ENCODE data around the gene TMEM200B. TPM values are rescaled to one million over a fixed set of nuclear protein-coding genes. Genes with fewer than 3 reads are reported as not detected.

Gene TMEM200B
- total and polyA plus RNA-seq, 2 donors (not counting 1 experiment from before 2014, with no cell fraction given): not detected

GRCh38 chr1:29120947-29121485 lies 2.7 kb downstream of the TMEM200B start:
- Histone ChIP-seq H3K4me1 (ENCODE audit: control insufficient read depth in 2 of 2, insufficient read depth in 2 of 2, low read length in 2 of 2) (peaks cover 31 to 32% of the 10 kb centered on the region in 2 donors), H3K9ac (ENCODE audit: low read length) (no peak overlapping the region), H3K9me3 (ENCODE audit: control extremely low read depth in 1 of 3, control insufficient read depth in 2 of 3, insufficient read depth in 1 of 3, low read length in 2 of 3) (peaks cover 0 to 15% (median 0%) of the 10 kb centered on the region in 3 donors), H3K4me2 (replicated peaks; ENCODE audit: low read depth, low read length, poor library complexity, severe bottlenecking) (peak overlapping the region; percentile 100), H3K27me3 (replicated peaks in 1 of 4; ENCODE audit: control extremely low read depth in 1 of 4, control insufficient read depth in 3 of 4, insufficient read depth in 4 of 4, low read length in 3 of 4) (peaks cover 0 to 49% (median 17%) of the 10 kb centered on the region in 4 experiments), H3K4me3 (ENCODE audit: control extremely low read depth in 1 of 5, extremely low read depth in 1 of 5, insufficient read depth in 1 of 5, low read depth in 2 of 5, low read length in 4 of 5) (no peak overlapping the region), H3K79me2 (ENCODE audit: control insufficient read depth, insufficient read depth, low read length) (no peaks in the 10 kb centered on the region), H3K27ac (ENCODE audit: low read length in 2 of 2) (no peak overlapping the region), H4K20me1 (ENCODE audit: control insufficient read depth, insufficient read depth, low read length, poor library complexity, severe bottlenecking) (peaks cover 29% of the 10 kb centered on the region), H3K36me3 (replicated peaks in 1 of 2; ENCODE audit: control extremely low read depth in 1 of 2, control insufficient read depth in 1 of 2, extremely low read depth in 1 of 2, insufficient read depth in 2 of 2, low read length in 1 of 2) (peaks cover 0 to 26% of the 10 kb centered on the region in 2 experiments), H2AFZ (ENCODE audit: insufficient read depth, low read depth, low read length, poor library complexity, severe bottlenecking) (no peak overlapping the region)
- POLR2A ChIA-PET: interaction anchor here (0.7 kb wide), 1 partner anchor 444 kb away, joined by 3 read pairs; no protein-coding TSS in a partner anchor
- peaks cover 9% of the 10 kb centered on the region for H3K27me3 Mint-ChIP-seq
- no peak for TF ChIP-seq EZH2 (IDR thresholded peaks at IDR 0.05; ENCODE audit: borderline replicate concordance, insufficient read depth, low read depth, low read length, poor library complexity, severe bottlenecking)
- peak; percentile 78 for TF ChIP-seq CTCF (IDR thresholded peaks at IDR 0.05)
- CTCF ChIA-PET: interaction anchor here (1.0 to 3.2 kb wide), 3 partner anchors 77 to 239 kb away, joined by 3 to 12 read pairs (median 5); no protein-coding TSS in a partner anchor
- ATAC-seq (ENCODE audit: low read depth) (peak; percentile 72), DNase-seq (peak; percentile 81)
- H3K27ac Mint-ChIP-seq: peak overlapping the region; percentile 6
- no peaks in the 10 kb centered on the region for H3K9me3 Mint-ChIP-seq (ENCODE audit: insufficient read depth)
- intact Hi-C loops (cut with micrococcal nuclease): loop anchor here (1.0 to 5.0 kb wide), 2 partner anchors 61 to 82 kb away; partner anchors contain the start of gene SRSF4
- H3K4me1 Mint-ChIP-seq: peaks cover 18% of the 10 kb centered on the region
- 40% methylated on average over 42 of the region's 42 CpGs for WGBS (ENCODE audit: insufficient coverage)
- H3K4me3 Mint-ChIP-seq: peak overlapping the region; percentile 47

GRCh38 chr1:29120367-29120766 lies 3.3 kb downstream of the TMEM200B start:
- DNase-seq (no peak), ATAC-seq (ENCODE audit: low read depth) (no peak)
- no peaks in the 10 kb centered on the region for H3K9me3 Mint-ChIP-seq (ENCODE audit: insufficient read depth)
- H3K36me3 ChIP-seq (replicated peaks in 1 of 2; ENCODE audit: control extremely low read depth in 1 of 2, control insufficient read depth in 1 of 2, extremely low read depth in 1 of 2, insufficient read depth in 2 of 2, low read length in 1 of 2): peaks cover 0 to 32% of the 10 kb centered on the region in 2 experiments
- no peak overlapping the region for H3K27ac ChIP-seq (ENCODE audit: low read length in 2 of 2)
- no peak overlapping the region for H3K9ac ChIP-seq (ENCODE audit: low read length)
- ChIA-PET POLR2A (interaction anchor here (0.7 kb wide), 1 partner anchor 443 kb away, joined by 3 read pairs; no protein-coding TSS in a partner anchor), CTCF (interaction anchor here (1.0 to 3.2 kb wide), 3 partner anchors 11 to 238 kb away, joined by 3 to 12 read pairs (median 3); no protein-coding TSS in a partner anchor)
- H2AFZ ChIP-seq (ENCODE audit: insufficient read depth, low read depth, low read length, poor library complexity, severe bottlenecking): no peak overlapping the region
- peaks cover 0 to 43% (median 15%) of the 10 kb centered on the region in 4 experiments for H3K27me3 ChIP-seq (replicated peaks in 1 of 4; ENCODE audit: control extremely low read depth in 1 of 4, control insufficient read depth in 3 of 4, insufficient read depth in 4 of 4, low read length in 3 of 4)
- no peak overlapping the region for H3K4me3 ChIP-seq (ENCODE audit: control extremely low read depth in 1 of 5, extremely low read depth in 1 of 5, insufficient read depth in 1 of 5, low read depth in 2 of 5, low read length in 4 of 5)
- H3K27ac Mint-ChIP-seq: no peak overlapping the region
- H4K20me1 ChIP-seq (ENCODE audit: control insufficient read depth, insufficient read depth, low read length, poor library complexity, severe bottlenecking): peaks cover 29% of the 10 kb centered on the region
- 97% methylated on average over 6 of the region's 6 CpGs for WGBS (ENCODE audit: insufficient coverage)
- H3K4me3 Mint-ChIP-seq: peak overlapping the region; percentile 47
- intact Hi-C loops (cut with micrococcal nuclease): loop anchor here (5.0 kb wide), 1 partner anchor 62 kb away; the partner anchor contains the start of gene SRSF4
- no peaks in the 10 kb centered on the region for H3K79me2 ChIP-seq (ENCODE audit: control insufficient read depth, insufficient read depth, low read length)
- H3K4me2 ChIP-seq (replicated peaks; ENCODE audit: low read depth, low read length, poor library complexity, severe bottlenecking): no peak overlapping the region
- H3K9me3 ChIP-seq (ENCODE audit: control extremely low read depth in 1 of 3, control insufficient read depth in 2 of 3, insufficient read depth in 1 of 3, low read length in 2 of 3): peaks cover 0 to 15% (median 0%) of the 10 kb centered on the region in 3 donors
- H3K4me1 Mint-ChIP-seq: peaks cover 13% of the 10 kb centered on the region
- TF ChIP-seq CTCF (IDR thresholded peaks at IDR 0.05): no peak
- no peak for TF ChIP-seq EZH2 (IDR thresholded peaks at IDR 0.05; ENCODE audit: borderline replicate concordance, insufficient read depth, low read depth, low read length, poor library complexity, severe bottlenecking)
- peaks cover 31 to 32% of the 10 kb centered on the region in 2 donors for H3K4me1 ChIP-seq (ENCODE audit: control insufficient read depth in 2 of 2, insufficient read depth in 2 of 2, low read length in 2 of 2)
- H3K27me3 Mint-ChIP-seq: peaks cover 3% of the 10 kb centered on the region

All from B cell (primary cell).